NCI-H2196 treated with DMSO at 0.1 percent for 48 hours (cell line): ENCODE measurements around the gene SPATA31C2.
"Not testable (repeated sequence)": the region's sequence is repeated elsewhere in the genome, so short reads cannot be mapped to it uniquely, and the experiment has no call there.

Source experiments
- DNase-seq: peaks from one replicate; lab custom pipeline; 2025; ENCODE audit not compliant: unreplicated experiment; lab: John Stamatoyannopoulos, UW

The SPATA31C2 gene

GRCh38 chr9:88138375-88138774 lies at the start of gene SPATA31C2:
SPATA31C2 (minus strand) TSS chr9:88138475; CDS start chr9:88138446, 29 bp downstream.
- DNase-seq: not testable (repeated sequence)

DNA sequence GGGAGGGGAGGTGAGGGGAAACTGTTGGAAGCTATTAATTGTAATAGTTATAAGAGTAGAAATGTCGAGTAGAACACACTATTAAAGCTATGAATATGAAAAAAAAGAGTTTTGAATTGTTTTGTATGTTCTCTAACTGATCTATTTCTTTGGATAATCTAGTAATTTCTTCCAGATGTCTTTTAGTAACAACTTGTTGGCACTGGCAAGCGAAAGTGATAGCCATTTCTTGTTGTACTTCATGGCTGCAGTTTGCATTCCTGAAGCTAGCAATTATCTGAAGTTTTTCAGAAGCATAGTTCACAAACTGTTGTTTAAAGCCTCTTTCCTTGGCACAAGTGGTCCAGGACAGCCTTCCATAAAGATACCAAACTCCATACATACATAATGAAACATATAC lies 49.4 kb upstream of the SPATA31C2 start:
- no peak for DNase-seq

GRCh38 chr9:88186495-88187110 lies 48.3 kb upstream of the SPATA31C2 start:
- DNase-seq: no peak

DNA sequence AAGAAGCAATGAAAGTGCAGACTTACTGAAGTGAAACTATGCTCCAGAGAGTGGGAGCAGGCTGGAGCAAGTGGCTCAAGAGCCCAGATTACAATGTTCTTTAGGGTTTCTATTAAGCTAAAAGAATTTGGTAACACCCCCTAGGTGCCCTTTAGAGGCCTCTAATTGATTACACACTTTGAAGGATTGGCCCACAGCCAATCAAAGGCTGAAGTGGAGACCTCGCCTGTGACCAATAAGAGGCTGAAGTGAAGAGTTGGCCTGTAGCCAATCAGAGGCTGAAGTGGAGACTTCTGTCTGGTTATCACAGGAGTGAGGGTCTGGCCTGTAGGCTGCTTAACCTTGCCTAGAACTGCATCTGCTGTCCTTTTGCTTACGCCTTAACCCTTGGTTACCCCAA lies 46.7 kb upstream of the SPATA31C2 start:
- no peak for DNase-seq

DNA sequence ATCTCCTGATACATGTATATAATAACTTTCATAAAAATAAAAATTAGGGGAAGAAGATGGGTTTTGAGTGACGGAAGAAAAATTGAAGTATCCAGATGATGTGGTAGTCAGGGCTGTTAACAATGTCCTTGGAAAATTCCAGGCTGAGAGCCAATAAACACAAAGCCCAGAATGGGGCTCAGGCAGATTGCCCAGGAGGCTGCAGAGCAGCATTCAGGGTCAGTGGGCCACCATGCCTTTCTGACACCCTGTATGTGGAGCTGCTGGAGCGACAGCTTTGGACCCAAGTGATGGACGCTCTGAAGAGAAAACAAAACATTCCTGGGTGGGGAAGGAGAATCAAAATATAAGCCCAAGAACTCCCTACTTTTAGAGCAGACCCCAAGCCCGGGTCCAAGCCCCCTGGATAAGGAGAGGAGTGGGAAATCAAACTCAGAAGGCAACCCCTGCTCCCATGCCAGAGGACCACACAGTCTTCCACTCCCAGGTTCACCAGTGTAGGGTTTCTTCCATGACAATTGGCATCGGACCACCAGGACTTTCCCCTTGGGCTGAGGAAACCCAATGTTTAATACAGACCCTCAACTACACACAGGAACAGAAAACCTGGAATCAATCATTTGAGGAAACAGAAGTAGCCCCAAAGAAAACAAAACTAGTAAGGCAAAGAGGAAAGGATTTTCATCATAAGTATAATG lies 45.7 kb upstream of the SPATA31C2 start:
- no peak for DNase-seq

GRCh38 chr9:88182501-88182900 lies 44.2 kb upstream of the SPATA31C2 start:
- no peak for DNase-seq

GRCh38 chr9:88180081-88180765 lies 41.9 kb upstream of the SPATA31C2 start:
- DNase-seq: no peak

- no peak for DNase-seq
Measured at GRCh38 chr9:88179062-88179521, 40.8 kb upstream of the SPATA31C2 start.

- DNase-seq: no peak
Measured at GRCh38 chr9:88178641-88179040, 40.4 kb upstream of the SPATA31C2 start.

DNA sequence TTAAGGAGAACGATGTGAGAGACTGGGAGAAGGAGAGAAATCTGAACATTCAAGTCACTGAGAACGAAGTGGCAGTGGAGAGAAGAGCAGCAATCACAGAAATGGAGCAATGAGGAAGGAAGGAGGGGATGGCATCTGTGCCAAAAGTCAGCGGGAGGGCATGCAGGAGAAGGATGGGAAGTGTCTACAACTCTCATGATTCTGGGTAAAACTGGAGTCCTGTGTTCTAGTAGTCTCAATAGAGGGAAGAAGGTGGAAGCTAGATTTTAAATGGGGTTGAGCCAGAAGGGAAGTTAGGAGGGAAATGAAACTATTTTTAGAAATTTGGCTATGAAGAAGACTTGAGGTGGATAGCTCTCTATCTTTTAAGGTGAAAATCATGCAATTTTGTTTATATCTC lies 39.1 kb upstream of the SPATA31C2 start:
- DNase-seq: no peak

GRCh38 chr9:88174324-88174723 lies 36.0 kb upstream of the SPATA31C2 start:
- DNase-seq: no peak

GRCh38 chr9:88173378-88173999 lies 35.2 kb upstream of the SPATA31C2 start:
- DNase-seq: no peak

- DNase-seq: no peak
Measured at GRCh38 chr9:88169700-88170099, 31.4 kb upstream of the SPATA31C2 start.

DNA sequence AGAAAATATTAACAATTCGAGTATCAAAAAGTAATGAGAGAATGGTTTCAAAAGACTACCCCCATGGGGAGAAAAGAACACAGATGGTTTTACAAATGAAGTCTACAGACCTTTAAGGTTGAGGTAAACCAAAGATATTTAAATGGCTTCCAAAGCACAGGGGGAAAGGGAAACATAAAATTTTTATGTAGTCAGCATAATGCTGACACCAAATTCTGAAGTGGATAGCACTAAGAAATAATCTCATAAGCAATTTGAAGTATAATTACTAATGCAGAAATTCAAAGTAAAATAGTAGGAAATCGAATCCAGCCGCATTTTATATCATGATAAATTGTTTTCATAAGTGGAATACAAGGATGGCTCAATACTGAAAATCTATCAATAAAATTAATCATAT lies 30.3 kb upstream of the SPATA31C2 start:
- DNase-seq: no peak

DNA sequence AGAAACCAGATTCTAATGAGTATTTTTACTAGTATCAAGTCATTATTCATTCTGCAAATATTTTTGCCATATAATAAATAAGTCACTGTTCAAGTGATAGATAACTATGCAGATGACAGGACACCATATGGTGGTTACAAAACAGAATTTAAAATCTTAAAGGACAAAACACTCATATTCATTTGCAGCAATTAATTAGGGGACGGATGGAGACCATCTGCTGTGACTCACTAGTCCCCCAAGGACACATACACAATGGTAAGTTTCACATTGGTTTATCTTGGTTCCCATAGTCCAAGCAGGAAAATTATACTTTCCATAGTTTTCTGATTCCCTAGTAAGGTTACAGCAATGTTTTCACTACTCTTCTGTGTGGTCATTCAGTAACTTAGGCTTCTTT lies 28.4 kb upstream of the SPATA31C2 start:
- no peak for DNase-seq

DNA sequence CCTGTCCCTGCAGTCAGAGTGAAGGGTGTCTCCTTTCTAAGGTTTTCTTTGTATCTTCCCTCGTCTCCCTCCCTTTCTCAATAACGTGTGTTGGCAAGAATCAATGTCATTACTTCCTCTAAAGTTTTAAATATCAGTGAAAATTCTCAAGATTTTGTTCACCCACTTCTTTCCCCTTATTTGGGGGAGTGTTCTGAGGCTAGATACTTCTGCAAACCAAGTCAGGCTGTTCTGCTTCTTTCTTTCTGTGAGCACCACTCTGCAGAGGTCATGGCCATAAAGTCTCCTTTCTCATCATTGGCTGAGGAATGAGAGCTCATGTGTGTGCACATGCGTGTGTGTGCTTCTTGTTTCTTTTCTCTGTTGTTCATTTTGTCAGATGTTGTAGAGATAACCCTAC lies 26.6 kb upstream of the SPATA31C2 start:
- no peak for DNase-seq

DNA sequence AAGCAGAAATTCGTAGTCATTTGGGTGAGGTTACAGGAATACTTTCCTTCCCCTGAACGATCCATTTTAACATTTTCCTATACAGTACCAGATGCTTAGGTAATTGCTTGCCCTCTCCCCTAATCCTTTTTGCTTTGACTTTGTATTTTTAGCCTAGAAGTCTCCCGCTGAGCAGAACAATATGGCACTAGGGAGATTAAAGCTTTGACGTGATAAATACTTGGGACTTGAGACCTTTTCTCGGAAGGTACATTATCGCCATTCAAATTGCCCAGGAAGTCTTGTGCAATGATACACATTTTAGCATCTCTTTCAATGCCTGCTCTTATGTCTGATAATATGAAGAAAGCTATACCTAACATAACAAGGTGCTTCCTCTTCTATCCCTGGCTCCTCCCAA lies 22.9 kb upstream of the SPATA31C2 start:
- no peak for DNase-seq

DNA sequence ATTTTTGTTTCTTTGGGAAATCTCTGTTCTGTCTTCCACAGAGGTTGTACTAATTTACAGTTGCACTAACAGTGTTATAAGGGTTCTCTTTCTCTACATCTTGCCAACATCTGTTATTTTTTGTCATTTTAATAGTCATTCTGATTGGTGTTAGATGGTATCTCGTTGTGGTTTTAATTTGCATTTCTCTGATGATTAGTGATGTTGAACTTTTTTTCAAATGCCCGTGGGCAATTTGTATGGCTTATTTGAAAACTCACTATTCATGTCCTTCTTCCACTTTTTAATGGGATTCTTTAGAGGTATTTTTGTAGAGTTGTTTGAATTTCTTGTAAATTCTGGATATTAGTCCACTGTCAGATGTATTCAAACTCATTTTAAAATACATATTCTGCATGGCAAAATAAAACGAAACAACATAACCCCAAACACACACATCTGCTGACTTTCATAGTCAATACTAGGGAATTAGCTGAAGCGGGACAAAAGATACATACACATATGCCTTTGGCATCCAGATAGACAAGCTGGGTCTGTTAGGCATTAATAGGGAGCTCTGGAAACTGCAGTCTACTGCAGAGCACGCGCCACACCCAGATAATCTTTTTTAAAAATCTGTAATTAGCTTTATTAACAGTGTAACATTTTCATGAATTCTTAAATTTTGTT lies 5.8 kb upstream of the SPATA31C2 start:
- DNase-seq: no peak

- no peak for DNase-seq
Measured at GRCh38 chr9:88143179-88143578, 4.9 kb upstream of the SPATA31C2 start.

- not testable (repeated sequence) for DNase-seq
Measured at GRCh38 chr9:88133552-88133951, 4.7 kb downstream of the SPATA31C2 start.

GRCh38 chr9:88129556-88129955 lies 8.7 kb downstream of the SPATA31C2 start:
- DNase-seq: not testable (repeated sequence)
